ENCODE results near the gene NIPAL3.

The NIPAL3 gene

DNA sequence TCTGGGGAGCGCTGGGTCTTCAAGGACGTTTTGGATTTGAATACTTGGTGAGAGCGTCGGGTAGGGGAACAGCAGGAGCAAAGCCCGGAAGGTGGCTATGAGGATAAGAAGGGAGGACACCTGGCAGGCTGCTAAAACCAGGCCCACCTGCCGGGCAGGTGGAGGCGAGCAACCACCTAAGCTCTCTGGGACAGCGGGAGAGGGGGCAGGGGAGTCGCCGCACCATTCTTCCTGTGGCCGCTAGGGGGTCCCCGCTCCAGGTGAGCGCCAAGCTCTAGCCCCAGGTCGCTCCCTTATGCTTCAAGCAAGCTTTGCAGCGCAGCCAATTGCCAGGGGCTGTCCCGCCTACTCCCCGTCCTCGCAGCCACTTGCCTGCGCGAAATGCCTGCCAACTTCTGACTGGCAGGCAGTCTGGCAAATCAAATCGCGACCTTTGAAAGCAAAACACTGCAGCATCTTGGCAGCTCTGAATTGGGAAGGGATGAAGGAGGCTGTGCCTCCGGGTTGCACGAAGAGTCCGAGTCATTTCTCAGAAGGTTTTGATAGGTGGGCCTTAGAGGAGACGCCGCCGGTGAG lies at the start of gene NIPAL3:
NIPAL3 (plus strand) TSS at position 469 of the 576 bp plus-strand sequence. CDS start 3,746 bp downstream, outside the sequence.
- H3K4me3 ChIP-seq (ENCODE audit: low read depth, low read length): peak within 1 kb of the TSS; percentile 91
- peaks cover 8% of the 10 kb centered on the region for H3K4me1 ChIP-seq
- peak within 1 kb of the TSS; percentile 83 for H3K4me2 ChIP-seq (ENCODE audit: low read length)
- TF ChIP-seq, protein P1, sequence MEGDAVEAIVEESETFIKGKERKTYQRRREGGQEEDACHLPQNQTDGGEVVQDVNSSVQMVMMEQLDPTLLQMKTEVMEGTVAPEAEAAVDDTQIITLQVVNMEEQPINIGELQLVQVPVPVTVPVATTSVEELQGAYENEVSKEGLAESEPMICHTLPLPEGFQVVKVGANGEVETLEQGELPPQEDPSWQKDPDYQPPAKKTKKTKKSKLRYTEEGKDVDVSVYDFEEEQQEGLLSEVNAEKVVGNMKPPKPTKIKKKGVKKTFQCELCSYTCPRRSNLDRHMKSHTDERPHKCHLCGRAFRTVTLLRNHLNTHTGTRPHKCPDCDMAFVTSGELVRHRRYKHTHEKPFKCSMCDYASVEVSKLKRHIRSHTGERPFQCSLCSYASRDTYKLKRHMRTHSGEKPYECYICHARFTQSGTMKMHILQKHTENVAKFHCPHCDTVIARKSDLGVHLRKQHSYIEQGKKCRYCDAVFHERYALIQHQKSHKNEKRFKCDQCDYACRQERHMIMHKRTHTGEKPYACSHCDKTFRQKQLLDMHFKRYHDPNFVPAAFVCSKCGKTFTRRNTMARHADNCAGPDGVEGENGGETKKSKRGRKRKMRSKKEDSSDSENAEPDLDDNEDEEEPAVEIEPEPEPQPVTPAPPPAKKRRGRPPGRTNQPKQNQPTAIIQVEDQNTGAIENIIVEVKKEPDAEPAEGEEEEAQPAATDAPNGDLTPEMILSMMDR (IDR thresholded peaks at IDR 0.05): peak; percentile 64
- peak within 1 kb of the TSS; percentile 32 for H3K27ac ChIP-seq
- no peak within 1 kb of the TSS for H3K9ac ChIP-seq
- no peaks in the 10 kb centered on the region for H3K27me3 ChIP-seq (ENCODE audit: control insufficient read depth, insufficient read depth, low read length)
- peaks cover 2% of the 10 kb centered on the region for H3K79me2 ChIP-seq
- H3K36me3 ChIP-seq (ENCODE audit: control insufficient read depth, insufficient read depth, low read length): no peaks in the 10 kb centered on the region
- no peaks in the 10 kb centered on the region for H3K9me3 ChIP-seq (ENCODE audit: control insufficient read depth, low read length)
- H2AFZ ChIP-seq: peak within 1 kb of the TSS; percentile 86

DNA sequence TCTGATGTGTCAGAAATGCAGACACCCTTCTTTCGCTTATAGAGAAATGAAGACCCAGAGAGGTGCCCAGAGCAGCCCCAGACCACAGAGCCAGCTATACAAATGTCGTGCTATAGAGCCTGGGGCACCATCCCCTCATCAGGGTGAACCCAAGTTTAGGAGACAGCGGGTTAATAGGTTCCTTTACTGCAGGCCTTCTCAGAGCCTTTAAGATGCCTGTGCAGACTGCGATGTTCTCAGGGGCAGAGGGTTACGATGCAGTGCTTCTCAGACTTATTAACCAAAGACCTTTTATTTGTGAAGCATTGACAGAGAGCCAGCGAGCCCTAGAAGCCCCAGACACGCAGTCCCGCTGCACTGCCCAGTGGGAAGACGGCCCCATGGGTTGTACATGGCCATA lies 48.9 kb upstream of the NIPAL3 start:
- TF ChIP-seq, protein P1 (IDR thresholded peaks at IDR 0.05): no peak

DNA sequence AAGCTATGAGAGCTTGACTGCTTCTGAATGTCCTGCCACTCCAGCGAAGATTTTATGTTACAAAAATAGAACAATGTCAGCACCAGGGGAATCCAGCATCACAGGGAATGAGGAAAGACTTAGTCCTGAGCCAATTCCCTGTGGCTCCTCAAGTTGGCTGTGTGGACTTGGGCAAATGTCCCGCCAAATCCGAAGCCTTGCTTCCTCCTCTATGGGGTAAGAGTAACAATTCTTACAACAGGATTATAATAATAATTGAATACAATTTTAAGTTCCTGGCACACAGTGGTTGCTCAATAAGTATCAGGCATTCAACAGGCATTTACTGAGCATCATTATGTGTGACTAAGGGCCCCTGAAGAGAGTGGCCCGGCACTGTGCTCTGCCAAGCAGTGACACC lies 46.4 kb upstream of the NIPAL3 start:
- H3K4me3 ChIP-seq (ENCODE audit: low read depth, low read length): no peak overlapping the region
- H3K27ac ChIP-seq: no peak overlapping the region
- no peak overlapping the region for H3K4me2 ChIP-seq (ENCODE audit: low read length)

More for the DNA sequence above, 48.9 kb upstream of the NIPAL3 start:
- no peak overlapping the region for H3K9ac ChIP-seq
- H3K27me3 ChIP-seq (ENCODE audit: control insufficient read depth, insufficient read depth, low read length): no peaks in the 10 kb centered on the region
- H3K4me3 ChIP-seq (ENCODE audit: low read depth, low read length): no peak overlapping the region
- no peaks in the 10 kb centered on the region for H3K4me1 ChIP-seq
- H3K4me2 ChIP-seq (ENCODE audit: low read length): no peak overlapping the region
- H3K27ac ChIP-seq: no peak overlapping the region
- H3K79me2 ChIP-seq: no peaks in the 10 kb centered on the region
- no peaks in the 10 kb centered on the region for H3K9me3 ChIP-seq (ENCODE audit: control insufficient read depth, low read length)
- H3K36me3 ChIP-seq (ENCODE audit: control insufficient read depth, insufficient read depth, low read length): no peaks in the 10 kb centered on the region
- no peak overlapping the region for H2AFZ ChIP-seq

DNA sequence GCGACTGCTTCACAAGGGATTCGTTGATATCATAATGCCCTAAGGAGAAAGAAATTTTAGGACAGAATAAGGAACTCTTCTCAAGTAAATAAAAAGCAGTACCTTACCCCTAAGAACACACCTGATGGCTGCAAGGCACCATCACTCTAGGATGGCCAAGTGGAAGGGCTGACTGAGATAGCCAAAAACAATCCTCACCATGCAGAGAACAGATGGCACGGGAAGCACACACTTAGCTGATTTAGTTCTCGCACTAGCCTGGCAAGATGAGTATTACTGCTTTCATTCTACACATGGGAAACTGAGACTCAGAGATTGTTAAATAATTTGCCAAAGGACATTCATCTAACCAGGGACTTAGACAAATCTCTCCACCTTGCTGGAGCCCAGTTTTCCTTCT lies 45.8 kb upstream of the NIPAL3 start:
- Histone ChIP-seq H3K9ac (no peak overlapping the region), H3K36me3 (ENCODE audit: control insufficient read depth, insufficient read depth, low read length) (no peaks in the 10 kb centered on the region), H3K79me2 (no peaks in the 10 kb centered on the region), H3K4me1 (no peaks in the 10 kb centered on the region), H3K27me3 (ENCODE audit: control insufficient read depth, insufficient read depth, low read length) (no peaks in the 10 kb centered on the region), H3K4me2 (ENCODE audit: low read length) (no peak overlapping the region), H3K9me3 (ENCODE audit: control insufficient read depth, low read length) (no peaks in the 10 kb centered on the region), H2AFZ (no peak overlapping the region), H3K4me3 (ENCODE audit: low read depth, low read length) (no peak overlapping the region), H3K27ac (no peak overlapping the region)
- TF ChIP-seq, protein P1 (IDR thresholded peaks at IDR 0.05): no peak

More for the DNA sequence above, 46.4 kb upstream of the NIPAL3 start:
- Histone ChIP-seq H3K79me2 (no peaks in the 10 kb centered on the region), H2AFZ (no peak overlapping the region), H3K4me1 (no peaks in the 10 kb centered on the region), H3K27me3 (ENCODE audit: control insufficient read depth, insufficient read depth, low read length) (no peaks in the 10 kb centered on the region), H3K9ac (no peak overlapping the region), H3K9me3 (ENCODE audit: control insufficient read depth, low read length) (no peaks in the 10 kb centered on the region), H3K36me3 (ENCODE audit: control insufficient read depth, insufficient read depth, low read length) (no peaks in the 10 kb centered on the region)
- TF ChIP-seq, protein P1 (IDR thresholded peaks at IDR 0.05): no peak

DNA sequence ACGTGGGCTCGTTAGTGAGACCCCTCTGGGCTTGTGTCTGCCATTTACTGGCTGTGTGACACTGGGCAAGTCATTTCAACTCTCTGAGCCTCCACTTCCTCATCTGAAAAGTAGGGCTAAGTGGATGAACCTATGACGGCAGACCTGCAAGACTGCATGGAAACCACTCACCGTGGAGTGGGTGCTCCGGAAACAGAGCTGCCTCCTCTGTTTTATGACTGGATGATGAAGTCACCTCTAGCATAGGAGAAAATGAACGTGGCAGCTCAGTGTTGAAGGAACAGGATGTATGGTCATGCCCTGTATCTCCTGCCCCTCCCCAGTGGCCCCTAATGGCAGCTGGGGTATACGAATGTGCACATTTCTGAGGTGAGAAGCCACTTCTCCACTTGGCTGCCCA lies 42.6 kb upstream of the NIPAL3 start:
- TF ChIP-seq, protein P1 (IDR thresholded peaks at IDR 0.05): no peak
- Histone ChIP-seq H2AFZ (no peak overlapping the region), H3K79me2 (no peaks in the 10 kb centered on the region)

More for the DNA sequence above, 42.6 kb upstream of the NIPAL3 start:
- H3K4me2 ChIP-seq (ENCODE audit: low read length): no peak overlapping the region
- no peaks in the 10 kb centered on the region for H3K36me3 ChIP-seq (ENCODE audit: control insufficient read depth, insufficient read depth, low read length)
- no peak overlapping the region for H3K27ac ChIP-seq
- no peaks in the 10 kb centered on the region for H3K27me3 ChIP-seq (ENCODE audit: control insufficient read depth, insufficient read depth, low read length)
- H3K4me3 ChIP-seq (ENCODE audit: low read depth, low read length): no peak overlapping the region
- no peak overlapping the region for H3K9ac ChIP-seq
- no peaks in the 10 kb centered on the region for H3K4me1 ChIP-seq
- no peaks in the 10 kb centered on the region for H3K9me3 ChIP-seq (ENCODE audit: control insufficient read depth, low read length)

Data from parathyroid adenoma (tissue), 2 donors.